Measurements from ENCODE around the gene PHTF1.

Gene PHTF1

GRCh38 chr1:113714606-113715269 lies 44.5 kb downstream of the PHTF1 start:
- DNase-seq: no peak

- no peak for DNase-seq
Measured at GRCh38 chr1:113701429-113701828, 57.9 kb downstream of the PHTF1 start.

GRCh38 chr1:113694910-113695309 lies 64.4 kb downstream of the PHTF1 start:
- DNase-seq: no peak

GRCh38 chr1:113692824-113693431 lies 66.4 kb downstream of the PHTF1 start:
- no peak for DNase-seq

- no peak for DNase-seq
Measured at GRCh38 chr1:113692342-113692741, 66.9 kb downstream of the PHTF1 start.

- no peak for DNase-seq
Measured at GRCh38 chr1:113691184-113691583, 68.1 kb downstream of the PHTF1 start.

DNA sequence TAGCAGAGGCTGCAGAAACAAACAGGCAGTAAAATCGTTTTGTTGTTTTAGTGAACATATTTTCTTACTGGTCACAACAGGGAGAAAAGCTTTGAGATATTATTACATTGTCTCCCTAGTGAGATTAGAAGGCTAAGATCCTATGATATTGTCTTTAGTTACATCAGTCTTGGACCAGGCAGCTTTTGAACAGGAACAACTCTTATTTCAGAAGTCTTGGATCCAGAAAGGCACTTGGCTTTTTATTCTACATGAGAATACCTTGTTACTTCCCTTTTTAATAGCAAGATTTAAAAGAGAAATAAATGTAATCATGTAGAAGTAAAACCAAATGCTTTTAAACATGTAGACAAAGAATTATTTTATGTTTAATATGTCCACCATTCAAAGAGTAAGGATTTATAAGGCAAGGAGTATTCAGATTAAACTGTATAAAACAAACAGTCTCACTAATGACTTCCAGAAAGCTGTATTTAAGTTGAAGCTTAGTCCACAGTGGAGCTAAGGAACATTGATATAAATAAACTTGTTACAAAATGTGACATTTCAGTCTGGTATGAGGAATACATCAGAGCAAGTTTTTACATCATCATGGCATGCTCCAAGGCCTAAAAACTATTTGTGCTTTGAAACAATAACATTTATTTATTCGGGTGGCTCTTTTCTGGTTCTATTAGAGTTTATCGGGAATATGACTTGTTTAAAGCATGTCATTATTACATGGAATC lies 72.2 kb downstream of the PHTF1 start:
- DNase-seq: no peak

DNA sequence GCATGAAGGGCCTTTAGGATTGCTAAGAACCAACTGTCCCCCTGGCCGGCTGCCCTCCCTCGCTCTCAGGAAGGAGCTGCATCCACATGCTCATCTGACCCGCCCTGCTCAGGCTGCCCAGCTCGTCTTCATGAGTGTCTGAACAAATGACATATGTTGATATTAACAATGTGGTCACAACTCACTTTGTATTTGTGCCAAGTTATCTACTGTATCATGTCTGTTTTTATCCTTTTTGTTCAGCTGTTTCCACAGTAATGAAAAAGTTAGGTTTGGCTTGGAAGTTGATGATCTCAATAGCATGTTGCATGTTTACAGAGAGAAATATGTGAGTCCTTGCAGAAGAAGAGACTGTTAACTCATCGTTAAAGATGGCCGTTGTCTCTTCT lies 75.1 kb downstream of the PHTF1 start:
- DNase-seq: no peak

- DNase-seq: no peak
Measured at GRCh38 chr1:113683384-113684152, 75.7 kb downstream of the PHTF1 start.

DNA sequence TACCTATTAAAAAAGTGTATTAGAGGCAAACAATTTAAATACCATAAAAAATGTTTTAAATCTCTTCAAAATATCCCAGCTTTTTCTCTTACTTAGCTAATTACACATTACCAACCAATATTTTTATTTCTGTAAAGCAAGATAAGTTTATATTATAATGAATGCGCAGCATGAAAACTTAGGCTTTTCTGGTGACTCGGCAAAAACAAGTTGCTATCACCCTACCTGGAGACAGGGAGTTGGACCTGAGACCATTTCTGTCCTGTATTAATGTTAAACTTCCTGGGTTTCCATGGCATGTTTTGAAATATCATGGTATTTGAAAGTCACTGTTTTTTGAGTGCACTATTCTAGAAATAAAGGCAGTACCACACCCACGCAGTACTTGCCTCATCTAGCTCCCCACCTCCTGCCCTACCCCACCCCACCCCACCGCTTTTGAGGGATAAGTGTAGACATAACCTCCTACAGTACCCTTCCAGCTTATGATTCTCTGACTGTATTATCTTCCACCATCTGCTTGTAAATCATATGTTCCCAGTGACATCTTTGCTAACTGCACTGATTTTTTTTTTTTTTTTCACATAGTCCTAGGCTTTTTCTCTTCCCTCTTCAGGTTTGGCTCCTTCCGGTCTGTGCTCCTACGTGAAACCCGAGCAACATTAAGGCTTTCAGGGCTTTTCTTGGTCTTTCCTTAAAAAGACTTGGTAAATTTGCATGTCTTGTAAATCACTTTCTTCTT lies 77.5 kb downstream of the PHTF1 start:
- no peak for DNase-seq

GRCh38 chr1:113678159-113678469 lies 81.2 kb downstream of the PHTF1 start:
- no peak for DNase-seq

- peak; percentile 14 to 22 for DNase-seq
Measured at GRCh38 chr1:113677250-113678158, 81.8 kb downstream of the PHTF1 start.

GRCh38 chr1:113676524-113676923 lies 82.8 kb downstream of the PHTF1 start:
- DNase-seq: no peak

DNA sequence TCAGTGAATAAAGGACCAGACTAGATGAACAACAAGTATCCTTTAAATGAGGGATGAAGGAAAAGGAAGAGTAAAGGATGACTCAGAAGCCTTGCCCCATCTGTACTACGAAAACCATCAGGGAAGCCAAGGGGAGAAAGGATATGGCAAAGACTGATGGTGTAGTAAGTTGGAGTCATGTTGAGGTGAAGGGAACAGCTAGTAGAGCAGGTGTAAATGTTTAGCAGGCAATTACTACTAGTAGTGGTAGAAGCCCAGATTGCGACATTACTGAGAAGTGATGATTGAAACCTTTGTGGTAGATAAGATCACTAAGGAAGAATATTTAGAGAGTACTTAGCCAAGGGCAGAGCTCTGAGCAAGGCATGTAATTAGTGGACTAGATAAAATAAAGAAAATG lies 84.0 kb downstream of the PHTF1 start:
- DNase-seq: peak in 1 of 2 experiments; percentile 36

DNA sequence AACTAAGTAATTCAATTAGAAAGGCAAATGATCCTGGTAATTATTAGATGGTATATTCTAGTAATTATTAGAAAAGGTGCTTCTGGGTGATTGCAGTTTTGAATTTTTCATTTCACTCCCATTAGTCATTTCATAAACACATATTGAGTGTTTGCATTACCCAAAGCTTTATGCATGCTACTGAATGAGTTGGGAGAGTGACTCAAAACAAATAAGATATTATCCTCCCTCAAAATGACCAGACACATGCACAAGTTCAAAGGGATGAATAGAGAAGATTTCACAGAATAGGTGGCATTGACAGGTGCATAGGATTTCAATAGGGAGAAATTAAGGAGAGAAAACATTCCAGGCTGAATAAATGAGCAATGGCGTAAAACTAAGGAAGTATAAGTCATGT lies 84.7 kb downstream of the PHTF1 start:
- DNase-seq: peak; percentile 69 to 79

- no peak for DNase-seq
Measured at GRCh38 chr1:113672491-113672890, 86.8 kb downstream of the PHTF1 start.

GRCh38 chr1:113670650-113671049 lies 88.6 kb downstream of the PHTF1 start:
- DNase-seq: no peak

DNA sequence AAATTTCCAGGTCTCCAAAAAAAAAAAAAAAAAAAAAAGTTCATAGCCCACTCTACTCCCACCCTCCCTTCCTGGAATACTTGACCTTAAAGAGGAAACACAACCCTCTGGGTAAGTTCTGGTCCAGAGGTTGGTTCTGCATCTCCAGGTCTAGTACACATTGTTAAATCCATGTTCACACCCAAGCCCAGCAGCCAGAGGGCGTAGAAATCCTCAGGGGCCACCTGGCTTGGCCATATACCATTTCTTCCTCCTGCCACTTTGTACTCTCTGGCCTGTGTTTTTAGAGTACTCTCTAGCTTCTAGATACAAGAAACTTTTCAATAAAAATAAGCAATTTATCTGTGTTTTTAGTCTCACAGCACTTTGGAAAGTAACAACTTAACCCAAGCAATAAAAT lies 89.3 kb downstream of the PHTF1 start:
- DNase-seq: no peak

DNA sequence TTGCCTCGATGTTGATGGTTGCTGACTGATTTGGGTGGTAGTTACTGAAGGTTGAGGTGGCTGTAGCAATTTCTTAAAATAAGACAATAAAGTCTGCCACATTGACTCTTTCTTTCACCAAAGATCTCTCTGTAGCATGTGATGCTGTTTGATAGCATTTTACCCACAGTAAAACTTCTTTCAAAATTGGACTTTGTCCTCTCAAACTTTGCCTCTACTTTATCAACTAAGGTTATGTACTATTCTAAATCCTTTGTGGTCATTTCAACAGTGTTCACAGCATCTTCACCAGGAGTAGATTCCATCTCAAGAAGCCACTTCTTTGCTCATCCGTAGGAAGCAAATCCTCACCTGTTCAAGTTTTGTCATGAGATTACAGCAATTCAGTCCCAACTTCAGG lies 93.2 kb downstream of the PHTF1 start:
- no peak for DNase-seq

DNA sequence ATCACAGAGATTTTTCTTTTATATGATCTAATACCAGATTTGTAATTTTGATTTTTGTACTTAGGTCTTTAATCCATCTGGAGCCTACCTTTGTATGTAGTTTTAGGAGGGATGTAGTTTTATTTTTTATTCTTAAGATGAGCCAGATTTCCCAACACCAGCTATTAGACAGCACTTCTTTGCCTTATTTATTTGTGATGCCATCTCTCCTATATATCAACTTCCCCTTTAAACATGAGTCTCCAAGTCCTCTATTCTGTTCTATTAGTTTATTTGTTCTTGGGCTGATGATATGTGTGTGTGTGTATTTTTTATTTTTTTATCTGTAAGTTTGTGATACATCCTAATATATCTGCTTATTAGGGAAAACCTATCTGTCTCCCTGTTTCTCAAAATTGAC lies 94.2 kb downstream of the PHTF1 start:
- no peak for DNase-seq

DNA sequence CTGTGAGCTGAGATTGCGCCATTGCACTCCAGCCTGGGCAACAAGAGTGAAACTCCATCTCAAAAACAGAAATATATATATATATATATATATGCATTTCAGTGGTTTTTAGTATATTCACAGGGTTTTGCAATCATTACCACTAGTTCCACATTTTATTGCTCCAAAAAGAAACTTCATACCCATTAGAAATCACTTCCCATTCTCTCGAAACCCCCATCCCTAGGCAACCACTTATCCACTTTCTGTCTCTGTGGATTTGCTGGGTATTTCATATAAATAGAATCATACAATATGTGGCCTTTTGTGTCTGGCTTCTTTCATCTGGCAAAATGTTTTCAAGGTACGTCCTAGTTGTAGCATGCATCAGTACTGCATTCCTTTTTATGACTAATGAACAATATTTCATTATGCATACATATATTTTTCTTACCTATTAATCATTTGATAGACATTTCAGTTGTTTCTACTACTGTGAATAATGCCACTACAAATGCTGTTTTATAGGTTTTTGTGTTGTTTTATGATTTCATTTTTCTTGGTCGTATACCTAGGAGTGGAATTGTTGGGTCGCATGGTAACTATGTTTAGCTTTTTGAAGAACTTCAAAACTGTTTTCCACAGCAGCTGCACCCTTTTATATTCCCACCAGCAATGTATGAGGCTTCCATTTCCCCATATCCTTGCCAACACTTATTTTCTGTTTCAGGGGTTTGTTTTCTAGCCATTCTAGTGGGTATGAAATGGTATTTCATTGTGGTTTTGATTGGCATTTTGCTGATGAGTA lies 95.9 kb downstream of the PHTF1 start:
- no peak for DNase-seq
